Endometrial microvascular endothelial cells (primary cell): ENCODE results near the gene USP32. TPM values are rescaled to one million over a fixed set of nuclear protein-coding genes. Genes with fewer than 3 reads are reported as not detected.
"Not testable (repeated sequence)": the region's sequence is repeated elsewhere in the genome, so short reads cannot be mapped to it uniquely, and the experiment has no call there.

Source experiments
- in situ Hi-C: cut with HindIII; loops from 2 replicates; pipeline ENCODE4 v1.10.0; 2017; ENCODE audit warnings: low sequenced_read_pairs, low pct_unique_long_range_greater_than_20kb; ENCODE audit errors: inconsistent ontology term
- total RNA-seq: library from RNA; depleted of rRNA; stranded (reverse); fragments of >200 nt; gene quantifications from one replicate; pipeline ENCODE4 v1.2.3, GENCODE V29; 2015; ENCODE audit errors: inconsistent ontology term

USP32 gene
- total RNA-seq, 1 donor from 2014 or later, result 27.8 TPM

DNA sequence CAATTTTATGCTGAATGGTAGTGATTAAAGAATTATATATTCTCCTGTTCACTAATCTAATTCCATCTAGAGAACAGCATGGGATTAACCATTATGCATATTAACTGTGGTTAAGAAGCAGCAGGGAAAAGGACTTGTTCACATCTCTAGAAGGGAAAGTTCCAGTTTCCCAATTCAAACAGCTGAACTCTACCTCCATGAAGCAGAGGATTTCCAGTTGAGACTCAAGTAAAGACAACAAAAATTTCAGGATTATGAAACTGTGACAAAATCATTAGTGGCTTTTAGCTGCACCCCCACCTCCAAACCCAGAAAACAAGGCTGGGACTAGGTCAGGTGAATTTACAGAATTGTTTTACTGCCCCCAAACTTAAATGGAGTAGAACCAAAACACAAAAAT is 73.6 kb downstream of the USP32 start:
- in situ Hi-C loops, result no loop called here

DNA sequence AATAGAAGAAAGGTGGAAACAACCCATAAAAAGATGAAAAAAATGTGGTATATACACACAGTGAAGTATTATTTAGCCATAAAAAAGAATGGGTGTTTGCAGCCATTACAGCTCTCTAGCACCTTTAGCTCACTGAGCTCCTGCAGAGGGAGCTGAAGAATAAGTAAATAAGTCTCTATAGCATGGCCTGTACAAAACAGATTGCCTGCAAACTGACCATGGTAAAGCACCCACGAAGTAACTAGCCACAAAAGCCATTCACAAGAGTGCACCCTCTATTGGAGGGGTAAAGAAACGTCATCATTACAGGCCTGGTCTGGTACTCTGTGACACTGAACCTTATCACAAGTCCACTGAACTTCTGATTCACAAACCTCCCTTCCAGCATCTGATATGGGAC is 76.3 kb downstream of the USP32 start:
- in situ Hi-C loops, result no loop called here

DNA sequence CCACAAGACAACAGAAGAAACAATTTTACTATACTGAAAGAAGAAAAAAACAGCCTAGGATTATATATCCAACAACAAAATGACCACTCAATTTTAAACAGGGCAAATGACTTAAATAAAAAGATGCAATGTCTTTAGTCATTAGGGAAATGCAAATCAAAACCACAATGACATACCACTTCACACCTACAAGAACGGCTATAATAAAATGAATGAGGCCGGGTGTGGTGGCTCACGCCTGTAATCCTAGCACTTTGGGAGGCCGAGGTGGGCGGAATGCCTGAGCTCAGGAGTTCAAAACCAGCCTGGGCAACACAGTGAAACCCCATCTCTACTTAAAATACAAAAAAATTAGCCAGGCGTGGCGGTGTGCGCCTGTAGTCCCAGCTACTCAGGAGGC is 77.0 kb downstream of the USP32 start:
- in situ Hi-C loops, result not testable (repeated sequence)

DNA sequence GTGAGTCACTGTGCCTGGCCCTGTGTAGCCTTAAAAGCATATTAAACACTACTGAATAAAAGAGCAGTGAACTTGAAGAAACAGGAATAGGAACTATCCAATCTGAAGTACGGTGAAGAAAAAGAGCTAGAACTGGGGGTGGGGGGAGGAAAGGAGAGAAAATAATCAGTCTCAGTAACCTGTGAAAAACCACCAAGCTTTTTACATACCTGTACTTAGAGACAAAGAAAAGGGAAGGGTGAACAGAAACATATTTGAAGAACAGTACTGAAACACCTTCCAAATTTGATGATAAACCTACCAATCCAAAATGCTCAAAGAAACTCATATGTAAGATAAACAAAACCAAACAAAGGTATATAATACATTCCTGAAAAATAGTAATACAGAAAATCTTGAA is 77.5 kb downstream of the USP32 start:
- in situ Hi-C loops, result no loop called here

DNA sequence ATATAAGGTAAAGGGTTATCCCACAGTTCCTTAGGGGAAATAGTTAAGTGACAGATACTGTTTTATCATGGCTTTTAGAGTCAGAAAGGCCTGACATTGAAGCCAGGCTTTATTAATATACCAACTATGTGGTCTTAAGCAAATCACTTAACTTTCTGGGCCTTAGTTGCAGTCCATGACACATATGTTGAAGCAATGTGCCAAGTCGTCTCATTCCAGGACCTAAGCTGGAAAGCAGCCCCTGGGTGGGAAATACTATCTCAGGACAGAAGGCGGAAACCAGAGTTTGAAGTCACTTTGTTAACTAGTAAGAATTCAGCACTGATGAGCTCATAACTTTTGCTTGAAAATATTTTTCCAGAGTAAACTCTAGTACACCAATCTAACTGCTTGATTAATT is 80.0 kb downstream of the USP32 start:
- in situ Hi-C loops, result no loop called here

DNA sequence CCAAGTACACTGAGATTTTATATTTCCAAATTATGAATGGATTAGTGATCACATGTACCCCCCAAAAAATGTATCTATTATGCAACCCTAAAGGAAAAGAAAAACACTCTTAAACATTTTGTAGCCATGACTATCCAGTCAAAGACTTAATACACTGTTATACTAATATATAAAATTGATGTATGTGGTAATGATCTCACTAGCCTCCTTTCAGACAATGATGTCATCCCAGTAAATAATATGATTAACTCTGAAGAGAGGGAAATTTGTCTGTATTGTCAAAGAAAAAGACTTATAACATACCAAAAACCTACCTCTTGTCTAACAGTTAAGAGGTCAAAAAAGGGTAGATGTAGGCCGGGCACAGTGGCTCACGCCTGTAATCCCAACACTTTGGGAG is 80.7 kb downstream of the USP32 start:
- in situ Hi-C loops, result no loop called here

DNA sequence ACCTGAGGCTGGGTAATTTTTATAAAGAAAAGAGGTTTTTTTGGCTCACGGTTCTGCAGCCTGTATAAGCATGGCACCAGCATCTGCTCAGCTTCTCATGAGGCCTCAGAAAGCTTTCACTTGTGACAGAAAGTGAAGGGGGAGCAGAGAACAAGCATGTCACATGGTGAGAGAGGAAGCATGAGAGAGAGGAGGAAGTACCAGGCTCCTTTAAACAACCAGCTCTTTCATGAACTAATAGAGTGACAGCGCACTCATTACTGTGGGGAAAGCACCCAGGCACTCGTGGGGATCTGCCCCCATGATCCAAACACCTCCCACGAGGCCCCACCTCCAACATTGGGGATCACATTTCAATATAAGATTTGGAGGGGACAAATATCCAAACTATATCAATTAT is 86.8 kb downstream of the USP32 start:
- in situ Hi-C loops, result no loop called here

DNA sequence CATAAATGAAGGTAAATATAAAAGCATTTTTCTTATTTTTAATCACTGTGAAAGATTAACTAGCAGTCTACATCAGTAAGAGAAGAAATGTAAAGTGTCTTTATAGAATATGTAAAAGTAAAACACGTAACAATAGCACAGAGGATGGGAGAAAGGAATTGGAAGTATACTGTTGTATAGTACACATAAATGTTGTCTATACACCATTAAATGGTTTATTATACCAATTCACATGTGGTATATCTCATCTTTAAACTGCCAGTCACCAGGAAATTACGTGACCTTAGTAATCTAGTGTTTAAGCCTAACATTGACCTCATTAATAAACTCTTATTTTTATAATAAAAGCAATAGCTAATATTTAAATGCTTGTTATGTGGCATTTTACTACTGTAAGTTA is 87.4 kb downstream of the USP32 start:
- in situ Hi-C loops, result no loop called here

DNA sequence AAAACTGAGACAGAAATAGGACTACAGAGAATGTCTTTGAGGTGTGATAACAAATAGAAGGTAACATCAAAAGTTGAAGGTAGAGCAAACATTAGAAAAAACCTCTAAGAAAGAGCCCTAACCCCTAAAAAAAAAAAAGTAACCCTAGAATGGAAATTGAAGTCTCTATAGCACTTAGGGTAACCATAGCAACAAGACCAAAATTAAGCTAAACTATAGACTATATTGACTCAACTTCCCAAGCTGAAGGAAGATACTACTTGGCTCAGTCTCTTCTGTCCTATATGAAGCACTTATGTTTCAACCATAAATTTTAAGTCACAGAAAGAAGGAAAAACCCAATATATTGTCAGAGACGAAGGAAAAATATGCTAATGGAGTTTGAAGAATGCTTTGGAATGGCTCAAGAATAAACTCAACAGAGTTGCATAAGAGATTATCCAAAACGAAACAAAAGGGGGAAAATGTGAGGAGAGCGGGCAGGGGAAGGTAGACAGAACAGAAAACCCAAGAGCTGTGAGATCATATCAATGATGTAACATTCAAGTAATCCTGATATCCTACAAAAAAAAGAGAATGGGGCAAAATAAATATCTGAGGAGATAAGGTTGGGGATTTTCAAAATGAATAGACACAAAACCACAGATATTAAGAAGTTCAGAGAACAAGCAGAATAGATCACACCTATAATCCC is 88.4 kb downstream of the USP32 start:
- in situ Hi-C loops, result no loop called here

DNA sequence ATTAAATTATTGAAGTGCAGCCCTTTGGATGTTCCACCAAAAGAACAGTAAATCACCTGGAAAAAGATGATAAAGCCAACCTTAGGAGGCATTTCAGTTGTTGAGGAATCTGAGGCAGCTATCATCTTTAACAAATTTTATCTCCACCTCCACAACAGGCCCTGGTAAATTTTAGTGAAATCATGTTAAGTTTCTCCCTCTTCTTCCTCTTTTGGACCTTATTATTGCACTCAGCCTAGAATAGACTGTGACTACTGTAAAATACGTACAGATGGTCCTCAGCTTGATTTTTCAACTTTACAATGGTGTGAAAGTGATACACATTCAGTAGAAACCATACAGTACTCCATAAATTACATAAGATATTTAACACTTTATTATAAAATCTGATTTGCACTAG is 90.3 kb downstream of the USP32 start:
- in situ Hi-C loops, result no loop called here

DNA sequence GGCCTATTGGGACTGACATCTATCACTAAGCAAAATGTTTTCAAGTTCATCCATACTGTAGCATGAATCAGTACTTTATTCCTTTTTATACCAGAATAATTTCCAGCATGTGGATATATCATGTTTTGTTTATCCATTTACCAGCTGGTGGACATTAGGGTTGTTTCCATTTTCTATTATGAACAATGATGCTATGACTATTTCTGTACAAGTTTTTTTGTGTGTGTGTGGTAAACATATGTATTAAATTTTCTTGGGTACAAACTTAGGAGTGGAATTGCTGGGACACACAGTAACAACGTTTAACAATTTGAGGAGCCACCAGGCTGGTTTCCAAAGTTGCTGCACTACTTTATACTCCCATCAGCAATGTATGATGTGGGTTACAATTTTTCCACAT is 91.0 kb downstream of the USP32 start:
- in situ Hi-C loops, result no loop called here

DNA sequence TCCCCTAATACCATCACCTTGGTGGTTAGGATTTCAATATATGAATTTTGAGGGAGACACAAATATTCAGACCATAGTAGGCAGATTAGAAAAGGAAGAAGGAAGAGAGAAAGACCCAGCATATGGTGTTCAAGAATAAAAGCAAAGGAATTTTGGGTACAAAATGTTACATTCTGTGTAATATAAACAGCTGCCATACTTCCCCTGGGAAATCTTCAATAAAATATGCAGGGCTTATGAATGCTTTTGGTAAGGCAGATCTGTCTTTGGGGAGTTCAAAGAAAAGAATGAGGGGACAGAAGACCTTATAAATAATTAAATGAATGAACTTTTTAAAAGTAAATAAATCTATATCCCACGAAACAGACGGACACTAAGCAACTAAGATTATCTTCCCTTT is 91.9 kb downstream of the USP32 start:
- in situ Hi-C loops, result no loop called here

DNA sequence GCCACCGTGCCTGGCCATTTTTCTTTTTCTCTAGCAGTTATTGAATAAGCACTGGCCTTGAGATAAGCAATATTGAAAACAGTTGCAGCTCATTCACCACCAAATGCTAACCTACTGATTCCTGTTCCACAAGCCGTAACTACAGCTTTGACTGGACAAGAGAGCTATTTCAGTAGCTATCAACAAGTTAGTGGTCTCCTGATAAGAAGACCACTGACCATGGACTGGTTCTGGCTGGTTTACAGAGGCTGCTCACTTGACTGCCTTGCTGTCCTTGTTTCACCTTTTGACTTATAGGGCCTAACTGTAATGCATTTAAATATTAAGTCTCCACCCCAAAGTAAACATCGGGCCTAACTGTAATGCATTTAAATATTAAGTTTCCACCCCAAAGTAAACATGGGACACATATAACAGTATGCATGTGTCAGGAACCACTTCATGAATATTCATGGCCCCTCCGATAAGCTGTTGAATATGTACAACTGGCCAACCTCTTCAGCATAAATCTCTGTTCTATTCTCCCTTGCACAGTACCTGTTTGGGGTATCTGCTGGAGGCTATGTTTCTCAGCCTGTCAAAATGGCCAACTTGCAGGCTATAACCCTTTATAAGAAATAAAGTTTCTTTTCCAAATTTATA is 94.1 kb downstream of the USP32 start:
- in situ Hi-C loops, result no loop called here

DNA sequence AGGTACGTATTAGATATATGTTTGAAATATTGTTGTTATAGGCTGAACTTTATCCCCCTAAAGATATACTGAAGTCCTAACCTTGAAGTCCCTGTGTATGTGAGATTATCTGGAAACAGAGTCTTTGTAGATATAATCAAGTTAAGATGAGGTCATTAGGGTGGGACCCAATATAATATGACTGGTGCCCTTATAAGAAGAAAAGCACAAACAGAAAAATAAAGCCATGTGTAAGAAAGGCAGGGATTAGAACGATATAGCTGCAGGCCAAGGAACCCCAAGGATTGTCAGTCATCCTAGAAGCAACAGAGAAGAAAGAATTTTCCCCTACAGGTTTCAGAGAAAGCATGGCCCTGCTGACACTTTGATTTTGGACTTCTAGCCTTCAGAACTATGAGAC is 95.8 kb downstream of the USP32 start:
- in situ Hi-C loops, result no loop called here

DNA sequence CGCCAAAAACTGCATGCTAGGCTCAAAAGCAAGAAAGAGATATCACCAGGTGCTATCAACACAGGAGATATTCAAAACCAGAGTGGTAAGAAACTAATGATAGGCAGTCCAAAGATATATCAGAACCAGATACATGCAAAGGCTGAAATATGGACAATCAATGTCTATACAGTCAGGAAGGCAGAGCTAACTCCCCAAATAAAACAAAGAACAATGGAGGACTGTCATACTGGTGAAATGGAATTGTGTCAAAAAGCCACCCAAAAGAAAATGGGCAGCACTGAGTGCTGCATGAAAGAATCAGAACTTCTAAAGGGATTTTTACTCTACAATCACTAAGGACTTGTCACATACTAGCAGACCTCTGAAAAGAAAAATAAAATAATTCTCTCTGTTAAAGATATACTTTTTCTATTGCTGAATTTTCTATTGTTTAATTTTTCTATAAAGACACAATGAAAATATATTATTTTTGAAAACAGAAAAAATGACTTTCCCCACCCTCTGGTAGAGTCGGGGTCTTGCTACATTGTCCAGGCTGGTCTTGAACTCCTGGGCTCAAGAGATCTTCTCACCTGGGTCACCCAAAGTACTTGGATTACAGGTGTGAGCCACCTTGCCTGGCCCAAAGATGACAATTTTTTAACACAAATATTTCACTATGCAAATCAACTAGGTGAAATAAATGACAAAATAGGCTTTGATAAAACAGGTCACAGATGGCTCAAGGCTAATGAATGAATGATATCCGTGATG is 98.2 kb downstream of the USP32 start:
- in situ Hi-C loops, result no loop called here

DNA sequence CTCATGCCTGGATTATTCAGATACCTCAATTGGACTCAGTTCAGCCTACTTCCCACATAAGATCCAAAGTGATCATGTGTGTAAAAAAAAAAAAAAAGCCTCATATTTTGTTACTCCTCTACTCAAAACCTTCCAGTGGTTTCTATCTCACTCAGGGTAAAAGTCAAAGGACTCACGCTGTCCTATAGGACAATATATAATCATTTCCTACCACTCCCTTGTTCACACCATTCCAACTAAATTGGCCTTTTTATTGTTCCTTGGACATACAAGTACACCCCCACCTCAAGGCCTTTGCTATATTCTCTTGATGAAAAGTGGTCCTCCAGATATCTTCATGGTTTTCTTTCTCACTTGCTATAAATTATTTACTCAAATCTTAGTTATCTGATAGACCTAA is 99.2 kb downstream of the USP32 start:
- in situ Hi-C loops, result no loop called here

DNA sequence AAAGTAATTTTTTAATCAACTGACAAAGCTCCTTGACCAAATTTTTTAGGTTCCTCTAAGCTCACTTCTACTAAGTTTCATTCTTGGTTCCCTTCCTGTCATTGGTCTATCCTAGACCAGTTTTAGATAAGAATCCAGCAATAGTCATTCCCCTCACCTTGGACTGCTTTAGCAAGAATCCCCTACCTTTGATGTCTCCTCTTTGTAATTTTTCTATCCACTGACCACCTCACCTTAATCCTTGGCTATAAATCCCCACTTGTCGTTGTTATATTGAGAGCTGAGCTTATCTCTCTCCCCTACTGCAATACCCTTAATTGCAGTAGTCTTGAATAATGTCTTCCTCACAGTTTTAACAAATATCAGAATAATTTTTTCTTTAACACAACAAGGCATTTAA is 107.2 kb downstream of the USP32 start:
- in situ Hi-C loops, result no loop called here

DNA sequence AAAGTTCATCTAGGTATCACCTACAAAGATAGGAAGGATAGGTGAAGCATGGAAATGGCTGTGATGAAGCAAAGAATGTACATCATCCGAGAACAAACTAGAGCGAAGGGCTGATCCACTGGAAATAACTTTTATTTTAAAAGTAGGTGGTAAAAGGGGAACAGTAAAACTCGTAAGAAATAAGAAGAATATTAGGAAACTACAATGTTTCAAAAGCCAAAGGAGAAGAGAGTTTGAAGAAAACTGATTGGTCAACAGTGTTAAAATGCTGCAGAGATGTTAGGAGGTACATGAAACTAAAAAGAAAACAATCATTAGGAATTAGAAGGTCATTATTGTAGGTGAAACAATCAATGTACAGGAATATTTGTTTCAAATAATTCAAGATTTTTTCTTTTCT is 108.1 kb downstream of the USP32 start:
- in situ Hi-C loops, result no loop called here

DNA sequence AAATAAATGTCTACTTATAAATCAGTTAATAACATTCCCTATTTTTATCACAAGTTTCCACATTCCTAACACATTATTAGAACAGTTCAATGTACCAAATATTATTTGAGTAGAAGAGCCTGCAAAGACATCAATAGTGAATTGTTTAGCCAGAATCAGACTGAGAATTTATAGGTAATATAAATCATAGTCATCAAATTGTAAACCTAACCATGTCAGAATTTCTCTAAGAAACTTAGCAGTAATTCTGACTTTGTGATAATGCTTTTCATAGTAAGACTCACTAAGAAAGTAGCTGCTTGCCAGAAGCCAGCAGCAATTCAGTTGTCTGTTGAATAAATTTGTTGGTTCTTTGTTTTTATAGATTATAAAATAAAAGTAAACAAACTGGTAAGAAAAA is 111.3 kb downstream of the USP32 start:
- in situ Hi-C loops, result no loop called here

DNA sequence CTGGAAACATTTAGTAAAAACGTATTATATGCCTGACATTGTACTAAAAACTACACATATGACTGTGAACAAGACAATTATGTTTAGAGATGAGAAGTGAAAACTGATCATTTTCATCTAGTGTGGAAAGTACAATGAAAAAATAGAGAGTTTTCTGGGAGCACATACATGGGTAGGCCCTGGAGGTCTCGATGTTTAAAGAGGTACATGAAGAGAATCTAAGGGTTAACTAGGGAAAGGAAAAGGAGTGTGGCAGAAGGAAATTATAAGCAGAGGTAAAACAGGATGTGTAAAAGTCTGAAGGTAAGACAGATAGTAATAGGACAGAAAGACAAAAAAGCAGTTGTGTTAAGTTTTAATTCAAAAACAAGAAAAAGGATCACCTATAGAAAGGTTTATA is 113.7 kb downstream of the USP32 start:
- in situ Hi-C loops, result no loop called here
